ENCODE data around the gene DCUN1D3.

DNA sequence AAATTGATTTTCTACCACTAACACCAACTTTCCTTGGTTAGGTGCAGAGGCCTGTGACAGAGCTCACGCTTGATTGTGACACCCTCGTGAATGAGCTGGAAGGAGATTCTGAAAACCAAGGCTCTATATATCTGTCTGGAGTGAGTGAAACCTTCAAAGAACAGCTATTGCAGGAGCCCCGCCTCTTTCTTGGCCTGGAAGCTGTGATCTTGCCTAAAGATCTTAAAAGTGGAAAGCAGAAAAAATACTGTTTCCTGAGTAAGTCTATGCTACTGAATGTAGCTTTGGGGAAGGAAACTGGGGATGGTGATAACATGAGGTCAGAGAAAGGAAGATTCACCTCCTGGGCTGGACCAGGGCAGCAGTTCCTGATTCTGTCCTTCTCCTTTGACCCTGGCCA, 55.6 kb downstream of the DCUN1D3 start:
- no peak for TF ChIP-seq POLR2A (IDR thresholded peaks at IDR 0.05)
- TF ChIP-seq, protein P1, sequence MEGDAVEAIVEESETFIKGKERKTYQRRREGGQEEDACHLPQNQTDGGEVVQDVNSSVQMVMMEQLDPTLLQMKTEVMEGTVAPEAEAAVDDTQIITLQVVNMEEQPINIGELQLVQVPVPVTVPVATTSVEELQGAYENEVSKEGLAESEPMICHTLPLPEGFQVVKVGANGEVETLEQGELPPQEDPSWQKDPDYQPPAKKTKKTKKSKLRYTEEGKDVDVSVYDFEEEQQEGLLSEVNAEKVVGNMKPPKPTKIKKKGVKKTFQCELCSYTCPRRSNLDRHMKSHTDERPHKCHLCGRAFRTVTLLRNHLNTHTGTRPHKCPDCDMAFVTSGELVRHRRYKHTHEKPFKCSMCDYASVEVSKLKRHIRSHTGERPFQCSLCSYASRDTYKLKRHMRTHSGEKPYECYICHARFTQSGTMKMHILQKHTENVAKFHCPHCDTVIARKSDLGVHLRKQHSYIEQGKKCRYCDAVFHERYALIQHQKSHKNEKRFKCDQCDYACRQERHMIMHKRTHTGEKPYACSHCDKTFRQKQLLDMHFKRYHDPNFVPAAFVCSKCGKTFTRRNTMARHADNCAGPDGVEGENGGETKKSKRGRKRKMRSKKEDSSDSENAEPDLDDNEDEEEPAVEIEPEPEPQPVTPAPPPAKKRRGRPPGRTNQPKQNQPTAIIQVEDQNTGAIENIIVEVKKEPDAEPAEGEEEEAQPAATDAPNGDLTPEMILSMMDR (IDR thresholded peaks at IDR 0.05) = no peak

Data from testis (tissue), 2 donors.